Measurements from ENCODE around the gene JMJD1C.
A peak's percentile ranks its signal among the peaks of the same experiment; 100 is the strongest.

The JMJD1C gene

DNA sequence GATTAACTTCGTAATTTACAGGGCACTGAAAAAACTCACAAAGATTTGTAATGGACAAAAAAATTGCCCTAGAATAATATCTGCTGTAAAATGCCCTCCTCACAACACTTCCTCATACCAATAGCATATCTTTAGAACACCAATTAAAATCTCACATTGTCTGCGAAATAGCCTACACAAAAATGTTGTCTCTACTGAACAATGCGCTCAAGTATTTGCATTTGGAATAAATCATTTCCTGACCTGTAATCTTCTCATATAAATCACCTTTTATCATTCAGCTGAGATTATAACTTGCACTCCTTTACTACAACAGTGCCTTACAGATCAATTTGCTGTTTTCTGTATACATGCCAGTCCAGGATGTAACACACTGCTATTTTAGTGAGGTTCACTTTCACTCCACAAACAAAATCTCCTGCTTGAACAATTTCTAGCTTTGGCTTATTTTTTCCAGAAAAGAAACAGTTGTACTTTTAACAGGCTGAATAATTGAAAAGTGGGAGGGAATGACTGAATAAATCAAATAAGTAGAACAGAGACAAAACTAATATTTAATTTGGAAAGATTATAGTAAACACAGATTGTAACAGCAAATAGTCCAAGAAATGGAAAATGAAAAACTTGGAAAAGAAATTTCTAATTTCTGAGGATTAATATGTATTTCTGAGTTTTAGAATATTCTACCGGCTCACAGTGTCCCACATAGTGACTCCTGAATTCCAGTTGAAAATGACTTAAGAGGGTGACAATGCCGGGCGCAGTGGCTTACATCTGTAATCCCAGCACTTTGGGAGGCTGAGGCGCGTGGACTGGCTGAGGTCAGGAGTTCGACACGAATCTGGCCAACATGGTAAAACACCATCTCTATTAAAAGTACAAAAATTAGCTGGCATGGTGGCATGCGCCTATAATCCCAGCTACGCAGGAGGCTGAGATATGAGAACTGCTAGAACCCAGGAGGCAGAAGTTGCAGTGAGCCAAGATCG is 30.6 kb downstream of the JMJD1C start:
- no peak for DNase-seq

DNA sequence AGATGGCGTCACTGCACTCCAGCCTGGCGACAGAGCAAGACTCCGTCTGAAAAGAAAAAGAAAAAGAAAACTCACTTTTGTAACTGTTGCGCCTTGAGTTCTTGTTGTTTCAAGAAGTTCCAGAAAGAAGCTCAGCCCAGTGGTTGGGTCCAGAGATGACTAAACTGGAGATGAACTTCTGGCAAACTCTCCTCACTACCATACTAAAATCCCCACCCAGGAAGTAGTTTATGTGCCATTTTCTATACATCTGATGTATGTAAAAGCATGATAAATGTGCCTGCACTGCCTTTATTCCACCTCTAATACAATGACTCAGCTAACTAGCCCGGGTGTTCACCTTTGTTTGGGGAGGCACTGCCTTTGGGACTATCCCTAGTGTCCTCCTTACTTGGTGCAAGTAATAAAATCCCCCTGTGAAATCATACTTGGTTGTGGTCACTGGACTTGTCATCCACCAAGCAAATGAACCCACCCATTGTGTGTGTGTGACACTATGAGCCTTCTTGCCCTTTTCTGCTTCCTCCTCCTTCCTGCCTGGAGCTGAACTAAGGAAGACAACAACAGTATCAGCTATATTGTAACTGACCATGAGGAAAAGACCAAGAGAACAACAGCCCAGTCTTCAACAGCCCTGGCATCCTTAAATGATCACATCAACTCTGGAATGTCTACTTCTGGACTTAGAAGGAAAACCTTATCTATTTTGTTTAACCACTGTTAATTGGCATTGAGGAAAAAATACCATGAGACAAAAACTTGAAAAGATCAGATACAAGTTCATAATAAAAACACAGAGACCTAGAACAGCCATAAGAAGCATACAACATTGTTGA is 33.6 kb downstream of the JMJD1C start:
- DNase-seq = no peak

DNA sequence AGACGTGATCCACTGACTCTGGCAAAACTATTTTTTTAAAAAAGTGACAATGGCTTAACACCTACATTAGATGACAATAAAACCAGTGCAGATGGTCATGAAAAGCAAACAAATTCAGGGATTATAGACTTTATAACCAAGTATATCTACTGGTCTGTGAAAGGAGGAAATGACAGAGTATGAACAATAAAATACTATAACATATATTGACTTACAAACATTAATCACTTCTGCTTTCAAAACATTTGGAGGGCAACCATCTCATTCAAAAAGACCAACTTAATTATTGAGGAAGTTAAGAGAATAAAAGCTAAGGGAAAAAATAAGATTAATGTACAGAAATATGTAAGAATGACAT is 34.8 kb downstream of the JMJD1C start:
- DNase-seq = no peak

GRCh38 chr10:63430091-63430998 is 35.4 kb downstream of the JMJD1C start:
- no peak for DNase-seq

- DNase-seq = no peak
Observed at GRCh38 chr10:63429281-63429680, 36.5 kb downstream of the JMJD1C start.

GRCh38 chr10:63427013-63427412 is 38.8 kb downstream of the JMJD1C start:
- no peak for DNase-seq

DNA sequence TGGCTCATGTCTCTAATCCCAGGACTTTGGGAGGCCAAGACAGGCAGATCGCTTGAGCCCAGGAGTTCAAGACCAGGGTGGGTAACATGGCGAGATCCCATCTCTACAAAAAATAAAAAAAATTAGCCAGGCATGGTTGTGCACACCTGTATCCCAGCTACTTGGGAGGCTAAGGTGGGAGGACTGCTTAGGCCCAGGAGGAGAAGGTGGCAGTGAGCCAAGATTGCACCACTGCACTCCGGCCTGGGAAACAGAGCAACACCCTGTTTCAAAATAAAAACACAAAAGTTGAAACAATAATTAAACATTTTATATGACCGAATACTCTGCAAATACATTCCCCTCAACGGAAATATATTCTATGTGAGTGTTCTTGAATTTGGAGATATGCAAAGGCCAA is 40.3 kb downstream of the JMJD1C start:
- DNase-seq = no peak

GRCh38 chr10:63424576-63424975 is 41.2 kb downstream of the JMJD1C start:
- DNase-seq = no peak

- no peak for DNase-seq
Observed at GRCh38 chr10:63423494-63423893, 42.3 kb downstream of the JMJD1C start.

DNA sequence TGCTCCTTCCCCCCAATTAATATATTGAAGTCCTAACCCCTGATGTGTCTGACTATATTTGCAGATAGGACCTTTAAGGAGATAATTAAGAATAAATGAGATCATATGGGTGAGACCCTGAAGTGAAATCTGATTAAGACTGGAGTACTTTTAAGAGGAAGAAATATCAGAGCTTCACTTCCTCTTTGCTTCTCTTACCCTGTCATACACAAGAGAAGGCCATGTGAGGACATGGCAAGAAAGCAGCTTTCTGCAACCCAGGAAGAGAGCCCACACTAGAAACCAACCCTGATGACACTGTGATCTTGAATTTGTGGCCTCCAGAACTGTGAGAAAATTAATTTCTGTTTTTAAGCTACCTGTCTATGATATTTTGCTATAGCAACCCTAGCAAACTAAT is 44.2 kb downstream of the JMJD1C start:
- DNase-seq = peak in 3 of 6 experiments; percentile 41 to 57 (median 57)

GRCh38 chr10:63416376-63416775 is 49.4 kb downstream of the JMJD1C start:
- no peak for DNase-seq

DNA sequence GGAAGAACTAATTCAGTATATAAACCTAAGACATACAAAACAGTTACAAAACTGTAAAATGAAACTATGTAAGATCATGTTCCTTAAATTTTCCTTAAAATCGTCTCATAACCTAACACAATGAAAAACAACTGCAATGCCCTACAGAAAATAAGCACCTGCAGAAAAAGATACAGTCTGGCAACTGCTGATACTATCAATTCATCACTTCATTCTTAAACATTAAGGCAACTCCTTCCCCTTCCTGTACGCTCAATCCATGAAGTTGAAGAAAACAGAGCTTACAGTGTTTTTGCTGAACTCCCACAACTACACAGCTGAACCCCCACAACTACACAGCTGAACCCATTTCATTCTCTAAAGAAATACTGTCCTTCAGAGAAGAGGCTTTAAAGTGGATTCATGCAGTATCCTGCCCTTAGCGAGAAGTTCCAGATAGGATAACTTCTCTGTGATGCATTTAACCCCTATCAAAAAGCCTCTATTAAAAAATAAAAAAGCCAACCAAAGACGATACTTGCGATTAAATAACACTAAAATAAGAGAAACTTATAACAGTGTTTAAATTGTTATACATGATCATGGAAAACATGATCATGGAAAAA is 50.0 kb downstream of the JMJD1C start:
- no peak for DNase-seq

DNA sequence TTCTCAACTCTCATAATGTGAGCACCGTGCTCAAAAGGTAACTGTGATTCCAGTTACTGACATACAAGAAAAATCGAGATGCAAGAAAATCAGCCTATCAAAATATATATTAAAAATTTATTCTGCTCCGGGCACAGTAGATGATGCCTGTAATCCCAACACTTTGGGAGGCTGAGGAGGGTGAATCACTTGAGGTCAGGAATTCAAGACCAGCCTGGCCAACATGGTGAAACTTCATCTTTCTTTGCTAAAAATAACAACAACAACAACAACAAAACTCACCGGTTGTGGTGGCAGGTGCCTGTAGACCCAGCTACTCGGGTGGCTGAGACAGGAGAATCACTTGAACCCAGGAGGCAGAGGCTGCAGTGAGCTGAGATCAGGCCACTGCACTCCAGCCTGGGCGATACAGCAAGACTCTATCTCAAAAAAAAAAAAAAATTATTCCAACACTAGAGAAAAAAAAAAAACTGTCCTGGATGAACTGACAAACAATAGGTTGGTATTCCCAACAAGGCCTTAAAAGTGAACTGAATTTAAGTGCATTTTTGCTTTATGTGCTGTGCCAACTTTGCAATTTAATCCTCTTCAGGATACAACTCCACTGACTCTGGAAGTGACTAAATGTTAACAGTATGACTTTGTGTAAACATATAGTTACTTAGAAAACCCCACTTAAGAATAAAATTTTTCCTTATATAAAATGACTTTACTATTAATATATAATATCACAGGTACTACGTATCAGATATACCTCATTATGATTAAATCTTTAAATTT is 51.1 kb downstream of the JMJD1C start:
- DNase-seq = no peak

DNA sequence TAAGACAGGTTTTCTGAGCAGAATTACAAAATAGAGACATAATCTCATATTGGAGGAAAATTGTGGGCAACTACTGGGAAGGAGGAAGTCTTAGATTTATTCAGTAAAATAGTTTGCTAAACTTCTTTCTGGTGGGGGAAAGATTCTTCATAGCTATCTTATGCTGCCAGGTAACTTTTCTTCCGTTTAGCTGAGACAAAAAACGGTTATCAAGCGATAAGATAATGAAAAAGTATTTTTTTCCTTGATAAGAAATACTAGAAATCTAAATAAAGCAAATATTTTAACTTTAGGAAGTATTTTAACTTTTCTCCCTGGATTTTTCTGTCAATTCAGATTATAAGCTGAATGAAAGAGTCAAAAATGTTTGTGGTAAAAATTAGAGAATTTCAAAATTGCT is 52.3 kb downstream of the JMJD1C start:
- no peak for DNase-seq

- no peak for DNase-seq
Observed at GRCh38 chr10:63412304-63412703, 53.5 kb downstream of the JMJD1C start.

GRCh38 chr10:63410633-63411032 is 55.1 kb downstream of the JMJD1C start:
- no peak for DNase-seq

GRCh38 chr10:63409465-63410027 is 56.2 kb downstream of the JMJD1C start:
- no peak for DNase-seq

GRCh38 chr10:63407136-63407662 is 58.6 kb downstream of the JMJD1C start:
- DNase-seq = no peak

DNA sequence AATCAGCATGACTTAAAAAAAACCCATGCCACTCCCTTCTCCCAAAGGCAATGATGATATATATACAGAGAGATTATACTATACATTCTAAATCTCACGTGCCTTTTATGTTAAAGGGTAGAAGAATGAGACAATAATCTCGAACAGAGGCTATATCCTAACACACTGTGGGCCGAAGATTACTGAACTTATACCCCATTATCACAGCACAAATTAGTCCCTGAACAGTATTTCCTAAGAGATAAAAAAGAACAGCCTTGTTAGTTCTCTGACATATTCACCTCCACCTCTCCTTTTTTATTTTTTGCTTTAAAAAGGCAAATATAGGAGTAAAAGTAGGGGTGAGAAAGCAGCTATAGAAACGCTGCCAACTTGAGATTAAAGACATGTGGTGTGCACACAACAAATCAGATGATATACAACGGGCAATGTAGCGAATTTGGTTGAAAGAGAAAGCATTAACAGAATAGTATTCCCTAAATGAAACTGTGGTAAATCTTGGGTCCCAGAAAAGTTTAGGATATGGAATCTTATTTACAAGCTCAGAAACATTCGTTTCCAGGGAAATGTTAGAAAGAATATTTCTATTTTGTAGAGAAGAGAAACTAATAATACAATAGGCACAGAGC is 69.5 kb downstream of the JMJD1C start:
- DNase-seq = no peak

- no peak for DNase-seq
Observed at GRCh38 chr10:63393050-63393449, 72.7 kb downstream of the JMJD1C start.

Measured in stimulated activated naive CD4-positive, alpha-beta T cell (primary cell).